ENCODE results near the gene KRT28.
A peak's percentile ranks its signal among the peaks of the same experiment; 100 is the strongest.

Gene KRT28

GRCh38 chr17:40839194-40839593 lies 39.4 kb upstream of the KRT28 start:
- no peak for DNase-seq (ENCODE audit: low read depth in 2 of 2)
- H3K4me3 ChIP-seq (replicated peaks in 1 of 2; ENCODE audit: low read depth in 2 of 2, low read length in 2 of 2): no peak overlapping the region
- TF ChIP-seq, protein P1, sequence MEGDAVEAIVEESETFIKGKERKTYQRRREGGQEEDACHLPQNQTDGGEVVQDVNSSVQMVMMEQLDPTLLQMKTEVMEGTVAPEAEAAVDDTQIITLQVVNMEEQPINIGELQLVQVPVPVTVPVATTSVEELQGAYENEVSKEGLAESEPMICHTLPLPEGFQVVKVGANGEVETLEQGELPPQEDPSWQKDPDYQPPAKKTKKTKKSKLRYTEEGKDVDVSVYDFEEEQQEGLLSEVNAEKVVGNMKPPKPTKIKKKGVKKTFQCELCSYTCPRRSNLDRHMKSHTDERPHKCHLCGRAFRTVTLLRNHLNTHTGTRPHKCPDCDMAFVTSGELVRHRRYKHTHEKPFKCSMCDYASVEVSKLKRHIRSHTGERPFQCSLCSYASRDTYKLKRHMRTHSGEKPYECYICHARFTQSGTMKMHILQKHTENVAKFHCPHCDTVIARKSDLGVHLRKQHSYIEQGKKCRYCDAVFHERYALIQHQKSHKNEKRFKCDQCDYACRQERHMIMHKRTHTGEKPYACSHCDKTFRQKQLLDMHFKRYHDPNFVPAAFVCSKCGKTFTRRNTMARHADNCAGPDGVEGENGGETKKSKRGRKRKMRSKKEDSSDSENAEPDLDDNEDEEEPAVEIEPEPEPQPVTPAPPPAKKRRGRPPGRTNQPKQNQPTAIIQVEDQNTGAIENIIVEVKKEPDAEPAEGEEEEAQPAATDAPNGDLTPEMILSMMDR (IDR thresholded peaks at IDR 0.05; ENCODE audit: low read depth, low read length): no peak

- H3K4me3 ChIP-seq (replicated peaks in 1 of 2; ENCODE audit: low read depth in 2 of 2, low read length in 2 of 2): no peak overlapping the region
- no peak for DNase-seq (ENCODE audit: low read depth in 2 of 2)
- TF ChIP-seq, protein P1 (IDR thresholded peaks at IDR 0.05; ENCODE audit: low read depth, low read length): no peak
Observed at GRCh38 chr17:40836020-40836419, 36.3 kb upstream of the KRT28 start.

DNA sequence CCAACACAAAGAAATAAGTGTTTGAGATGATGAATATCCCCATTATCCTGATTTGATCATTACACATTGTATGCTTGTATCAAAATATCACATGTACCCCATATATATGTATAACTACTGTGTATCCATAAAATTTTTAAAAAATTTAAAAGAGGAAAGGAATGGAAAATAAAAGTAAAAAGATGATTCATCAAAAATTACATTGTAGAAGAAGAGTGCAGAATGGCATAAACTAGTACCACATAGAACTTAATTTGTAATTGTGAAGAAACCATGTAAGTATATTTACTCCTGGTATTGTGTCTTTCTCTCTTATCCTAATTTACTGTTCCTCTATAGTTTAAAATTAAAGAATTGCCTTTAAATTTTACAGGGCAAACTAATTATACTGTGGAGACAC lies 34.1 kb upstream of the KRT28 start:
- no peak overlapping the region for H3K4me3 ChIP-seq (replicated peaks in 1 of 2; ENCODE audit: low read depth in 2 of 2, low read length in 2 of 2)
- TF ChIP-seq, protein P1 (IDR thresholded peaks at IDR 0.05; ENCODE audit: low read depth, low read length): no peak
- no peak for DNase-seq (ENCODE audit: low read depth in 2 of 2)

DNA sequence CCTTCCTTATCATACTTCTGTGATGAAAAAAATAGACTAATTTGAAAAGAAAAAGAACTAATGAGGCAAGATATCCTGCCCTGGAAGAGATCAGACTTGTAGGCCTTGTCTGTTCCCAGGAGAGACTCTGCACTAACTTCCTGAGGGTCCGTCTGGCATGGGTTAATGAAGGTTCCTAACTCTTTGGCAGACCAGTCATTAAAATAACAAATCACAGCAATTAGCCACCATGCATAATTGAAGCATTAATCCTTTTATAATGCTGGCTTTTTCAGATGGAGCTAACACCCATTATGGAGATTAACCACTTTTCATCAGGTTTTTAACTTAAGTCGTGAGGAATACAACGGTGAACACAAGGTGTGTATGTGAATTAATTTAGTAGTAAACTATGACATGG lies 33.1 kb upstream of the KRT28 start:
- H3K4me3 ChIP-seq (replicated peaks in 1 of 2; ENCODE audit: low read depth in 2 of 2, low read length in 2 of 2): no peak overlapping the region
- TF ChIP-seq, protein P1 (IDR thresholded peaks at IDR 0.05; ENCODE audit: low read depth, low read length): no peak
- no peak for DNase-seq (ENCODE audit: low read depth in 2 of 2)

DNA sequence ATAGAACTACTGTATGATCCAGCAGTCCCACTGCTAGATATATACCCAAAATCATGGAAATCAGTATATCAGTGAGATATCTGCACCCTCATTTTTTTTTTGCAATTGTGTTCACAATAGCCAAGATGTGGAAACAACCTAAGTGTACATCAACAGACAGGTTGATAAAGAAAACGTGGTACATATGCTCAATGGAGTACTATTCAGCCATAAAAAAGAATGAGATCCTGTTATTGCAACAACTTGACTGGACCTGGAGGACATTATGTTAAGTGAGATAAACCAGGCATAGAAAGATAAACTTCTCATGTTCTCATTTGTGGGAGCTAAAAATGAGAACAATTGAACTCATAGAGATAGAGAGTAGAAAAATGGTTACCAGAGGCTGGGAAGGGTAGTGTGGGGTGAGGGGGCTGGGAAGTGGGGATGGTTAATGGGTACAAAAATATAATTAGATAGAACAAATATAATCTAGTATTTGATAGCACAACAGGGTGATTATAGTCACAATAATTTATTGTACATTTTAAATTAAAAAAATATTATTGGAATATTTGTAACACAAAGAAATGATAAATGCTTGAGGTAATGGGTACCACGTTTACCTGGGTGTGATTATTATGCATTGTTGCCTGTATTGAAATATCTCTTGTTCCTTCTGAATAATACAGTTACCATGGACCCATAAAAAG lies 30.5 kb upstream of the KRT28 start:
- H3K4me3 ChIP-seq (replicated peaks in 1 of 2; ENCODE audit: low read depth in 2 of 2, low read length in 2 of 2): no peak overlapping the region
- no peak for DNase-seq (ENCODE audit: low read depth in 2 of 2)
- TF ChIP-seq, protein P1 (IDR thresholded peaks at IDR 0.05; ENCODE audit: low read depth, low read length): no peak

- TF ChIP-seq, protein P1 (IDR thresholded peaks at IDR 0.05; ENCODE audit: low read depth, low read length): no peak
- DNase-seq (ENCODE audit: low read depth in 2 of 2): peak in 1 of 2 donors; percentile 66
- no peak overlapping the region for H3K4me3 ChIP-seq (replicated peaks in 1 of 2; ENCODE audit: low read depth in 2 of 2, low read length in 2 of 2)
Observed at GRCh38 chr17:40828454-40829044, 28.8 kb upstream of the KRT28 start.

All from cardiac fibroblast (primary cell).